ENCODE results near the gene DDIAS. TPM values are rescaled to one million over a fixed set of nuclear protein-coding genes. Genes with fewer than 3 reads are reported as not detected.

DDIAS gene
- total RNA-seq, 4 donors from 2014 or later = 0.22 to 3.1 (median 1.3) TPM

- whole genome bisulfite sequencing, 2 donors = 64 to 65% methylated on average over 7 of the region's 7 CpGs
- no peak for DNase-seq (ENCODE audit: low spot score in 2 of 2)
- H3K27ac ChIP-seq = peak overlapping the region in 1 of 4 donors; percentile 43
- H3K36me3 ChIP-seq = no peaks in the 10 kb centered on the region
- no peak overlapping the region for H3K4me3 ChIP-seq
- TF ChIP-seq POLR2A (IDR thresholded peaks at IDR 0.05) (no peak), EP300 (IDR thresholded peaks at IDR 0.05) (no peak), CTCF (IDR thresholded peaks at IDR 0.05) (no peak)
- H3K9me3 ChIP-seq = no peaks in the 10 kb centered on the region
- peaks cover 0 to 32% (median 3%) of the 10 kb centered on the region in 4 donors for H3K4me1 ChIP-seq
- no peaks in the 10 kb centered on the region for H3K27me3 ChIP-seq
Observed at GRCh38 chr11:82872377-82873150, 29.0 kb upstream of the DDIAS start.

DNA sequence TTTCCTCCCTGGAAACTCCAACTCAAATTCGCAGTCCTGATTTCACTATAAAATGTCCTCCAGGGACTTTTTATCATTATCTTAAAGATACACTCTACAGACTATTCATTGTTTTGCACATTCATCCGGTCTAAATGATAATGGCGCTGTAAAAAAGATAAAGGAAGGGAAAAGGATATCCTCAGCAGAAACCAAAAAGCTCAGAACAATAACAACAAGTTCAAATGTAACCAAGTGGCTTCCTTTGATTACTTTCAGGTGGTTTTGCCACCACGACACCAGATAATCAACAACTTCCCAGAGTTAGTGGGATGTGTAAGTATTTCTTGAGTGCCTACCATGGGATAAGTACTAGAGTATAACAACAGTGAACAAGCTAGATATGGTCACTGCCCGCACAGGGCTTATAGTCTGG lies 27.6 kb upstream of the DDIAS start:
- Histone ChIP-seq H3K36me3 (no peaks in the 10 kb centered on the region), H3K27me3 (no peaks in the 10 kb centered on the region), H3K4me3 (no peak overlapping the region), H3K9me3 (no peaks in the 10 kb centered on the region), H3K27ac (no peak overlapping the region), H3K4me1 (peaks cover 0 to 20% (median 1%) of the 10 kb centered on the region in 4 donors)
- no peak for DNase-seq (ENCODE audit: low spot score in 2 of 2)
- 54 to 66% methylated on average over 5 of the region's 5 CpGs for WGBS, 2 donors
- TF ChIP-seq EP300 (IDR thresholded peaks at IDR 0.05) (no peak), CTCF (IDR thresholded peaks at IDR 0.05) (no peak), POLR2A (IDR thresholded peaks at IDR 0.05) (no peak)

DNA sequence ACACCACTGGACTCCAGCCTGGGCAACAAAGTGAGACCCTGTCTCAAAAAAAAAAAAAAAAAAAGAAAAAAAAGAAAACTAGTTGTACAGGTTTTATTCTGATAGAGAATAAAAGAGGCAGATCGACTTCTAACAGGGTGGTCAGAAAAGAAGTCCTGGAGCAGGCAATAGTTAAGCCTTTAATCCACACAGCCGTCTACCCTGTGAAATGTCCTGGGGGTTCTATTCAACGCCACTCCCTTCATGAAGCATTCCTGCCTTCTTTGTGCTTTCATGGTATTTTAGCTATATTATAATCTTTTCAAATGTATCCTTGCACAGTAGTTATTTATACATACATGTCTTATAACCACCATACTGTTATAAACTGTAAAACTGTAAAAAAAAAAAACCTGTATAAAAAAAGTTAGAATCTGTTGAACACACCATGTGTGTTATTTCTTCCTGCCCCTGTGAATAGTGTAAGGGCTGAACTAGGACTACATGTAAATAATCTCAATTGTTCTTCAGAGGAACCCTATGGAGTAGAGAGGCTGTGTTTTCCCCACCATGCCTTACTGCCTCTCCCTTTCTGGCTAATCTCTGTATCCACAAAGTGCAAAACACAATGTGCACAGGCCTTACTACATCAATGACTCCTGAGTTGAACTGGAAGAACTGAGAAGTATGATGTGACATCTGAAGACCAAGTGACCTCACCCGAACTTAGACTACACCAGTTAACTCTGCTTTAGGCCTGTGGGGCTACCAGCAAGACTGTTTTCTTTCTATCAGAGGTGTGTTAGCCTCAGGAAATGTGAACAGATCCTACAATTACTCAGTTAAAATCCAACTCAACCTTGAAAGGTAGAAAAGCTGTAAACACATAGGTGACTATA lies 26.7 kb upstream of the DDIAS start:
- no peak for TF ChIP-seq EP300 (IDR thresholded peaks at IDR 0.05)
- no peak for TF ChIP-seq POLR2A (IDR thresholded peaks at IDR 0.05)
- TF ChIP-seq CTCF (IDR thresholded peaks at IDR 0.05) = no peak
- DNase-seq (ENCODE audit: low spot score in 2 of 2) = no peak
- Histone ChIP-seq H3K9me3 (no peaks in the 10 kb centered on the region), H3K4me3 (no peak overlapping the region), H3K4me1 (peaks cover 0 to 11% (median under 1%) of the 10 kb centered on the region in 4 donors), H3K27me3 (no peaks in the 10 kb centered on the region), H3K27ac (no peak overlapping the region), H3K36me3 (peaks cover 0 to 3% (median 0%) of the 10 kb centered on the region in 3 donors)
- 76 to 79% methylated on average over 4 of the region's 4 CpGs for WGBS, 2 donors

GRCh38 chr11:82883853-82884252 lies 17.7 kb upstream of the DDIAS start:
- TF ChIP-seq POLR2A (IDR thresholded peaks at IDR 0.05) = no peak
- peak in 1 of 2 donors; percentile 62 for TF ChIP-seq EP300 (IDR thresholded peaks at IDR 0.05)
- Histone ChIP-seq H3K27ac (no peak overlapping the region), H3K9me3 (peaks cover 0 to 5% (median 0%) of the 10 kb centered on the region in 4 donors), H3K4me1 (peaks cover 0 to 3% (median 0%) of the 10 kb centered on the region in 4 donors), H3K4me3 (no peak overlapping the region), H3K36me3 (peaks cover 0 to 15% (median 0%) of the 10 kb centered on the region in 3 donors), H3K27me3 (no peaks in the 10 kb centered on the region)
- 41 to 44% methylated on average over 3 of the region's 3 CpGs for WGBS, 2 donors
- no peak for DNase-seq (ENCODE audit: low spot score in 2 of 2)

GRCh38 chr11:82889133-82890001 lies 12.2 kb upstream of the DDIAS start:
- peaks cover 0 to 20% (median 0%) of the 10 kb centered on the region in 4 donors for H3K4me1 ChIP-seq
- H3K27me3 ChIP-seq = no peaks in the 10 kb centered on the region
- H3K27ac ChIP-seq = no peak overlapping the region
- WGBS, 2 donors = 57 to 68% methylated on average over 6 of the region's 6 CpGs
- TF ChIP-seq POLR2A (IDR thresholded peaks at IDR 0.05) = no peak
- no peak for TF ChIP-seq CTCF (IDR thresholded peaks at IDR 0.05)
- peak in 1 of 2 donors; percentile 36 for TF ChIP-seq EP300 (IDR thresholded peaks at IDR 0.05)
- no peak for DNase-seq (ENCODE audit: low spot score in 2 of 2)
- H3K4me3 ChIP-seq = peak overlapping the region in 1 of 4 donors; percentile 12
- H3K36me3 ChIP-seq = no peaks in the 10 kb centered on the region
- H3K9me3 ChIP-seq = no peaks in the 10 kb centered on the region
